Stimulated activated CD4-positive, alpha-beta T cell treated with anti-CD3 and anti-CD28 coated beads, Interleukin-12 subunit alpha, Interleukin-12 subunit beta, amount 100 ng/mL, for 4 hours (primary cell): ENCODE data around the gene SLC35G2.
"Not testable (repeated sequence)": the region's sequence is repeated elsewhere in the genome, so short reads cannot be mapped to it uniquely, and the experiment has no call there.

Experiments used
- DNase-seq: peaks from one replicate; pipeline ENCODE4 v3.0.0-alpha.2; 2020

Gene SLC35G2

GRCh38 chr3:136835813-136836510 is 17.0 kb downstream of the SLC35G2 start:
- no peak for DNase-seq

DNA sequence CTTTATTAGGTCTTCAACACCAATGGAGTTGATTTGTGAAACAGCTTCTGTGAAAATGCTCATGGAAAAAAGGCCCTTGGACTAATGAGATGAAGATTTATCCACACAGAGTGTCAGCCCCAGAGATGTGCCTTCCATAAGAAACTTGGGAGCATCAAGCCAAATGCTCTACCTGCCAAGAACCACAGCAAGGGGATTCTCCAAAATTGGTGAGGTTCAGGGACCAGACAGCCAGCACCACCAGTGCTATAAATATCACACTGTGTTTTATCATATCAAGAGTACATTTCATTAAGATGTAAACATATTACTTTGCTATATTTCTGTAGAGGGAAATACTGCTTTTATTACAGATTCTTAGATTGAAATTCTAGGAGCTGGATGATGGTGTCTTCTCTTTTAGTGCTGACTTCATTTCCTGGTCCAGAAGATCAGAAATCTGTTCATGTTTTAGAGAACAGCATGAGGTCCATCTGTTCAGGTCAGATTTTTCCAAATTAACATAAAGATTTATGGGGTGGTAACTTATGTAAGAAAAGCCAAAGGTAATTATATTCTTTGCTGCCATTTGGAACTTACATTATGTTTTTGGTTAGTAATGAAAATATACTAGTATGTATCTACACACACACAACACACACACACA is 17.7 kb downstream of the SLC35G2 start:
- DNase-seq: no peak

DNA sequence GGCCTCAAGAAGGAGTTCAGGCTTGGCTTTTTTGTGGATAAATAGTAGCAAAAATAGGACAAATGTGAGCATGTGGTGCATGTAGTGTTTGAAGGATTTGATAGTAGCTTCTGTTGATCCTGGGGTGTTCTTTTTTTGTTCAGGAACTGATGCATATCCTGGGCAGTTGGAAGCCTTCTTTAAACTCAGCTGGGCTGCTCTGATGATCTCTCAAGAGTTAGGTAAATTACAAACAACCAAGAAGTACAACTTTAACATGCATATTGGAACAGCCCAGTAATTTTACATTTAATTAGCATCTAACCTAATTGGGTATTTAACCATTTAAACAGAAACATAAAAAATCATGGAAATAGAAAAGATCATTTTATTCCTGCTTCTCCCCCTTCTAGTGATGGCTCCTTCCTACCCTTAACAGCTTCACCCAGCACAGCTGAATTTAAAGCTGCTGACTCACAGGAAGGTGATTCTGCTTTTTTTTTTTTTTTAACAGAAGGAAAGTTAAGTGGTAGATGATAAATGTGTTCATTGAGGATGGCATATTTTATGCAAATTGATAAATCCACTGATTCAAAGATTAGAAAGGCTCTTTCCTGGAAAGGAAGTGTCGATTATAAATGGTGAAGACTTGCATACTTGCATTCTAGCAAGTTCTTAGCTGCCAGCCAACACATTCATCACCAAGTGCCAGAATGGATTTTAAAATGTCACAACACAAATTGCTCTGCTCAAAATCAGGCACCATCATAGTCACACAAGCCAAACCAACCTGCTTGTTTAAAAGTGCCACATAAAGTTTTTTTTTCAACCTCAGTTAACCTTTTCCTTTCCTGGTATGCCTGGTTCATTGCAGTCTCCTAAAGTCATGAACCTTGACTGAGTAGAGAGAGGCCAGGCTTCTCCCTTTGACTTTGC is 20.0 kb downstream of the SLC35G2 start:
- no peak for DNase-seq

DNA sequence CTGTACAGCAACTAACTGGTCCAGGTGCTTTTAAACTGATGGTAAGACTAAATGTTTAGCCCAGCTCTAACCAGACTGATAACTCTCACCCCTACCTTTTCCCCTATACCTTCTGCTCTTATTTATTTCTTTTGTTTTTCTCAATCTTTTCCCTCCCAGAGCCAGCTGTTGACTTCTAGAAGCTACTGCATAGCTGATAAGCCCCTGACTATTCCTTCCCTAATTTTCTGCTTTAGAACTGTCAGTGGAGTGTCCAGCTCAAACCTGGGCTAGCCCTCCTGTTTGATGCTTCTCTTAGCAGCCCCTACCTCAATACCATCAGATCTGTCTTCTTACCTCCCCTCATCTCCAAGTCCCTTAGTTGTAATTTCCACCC is 20.6 kb downstream of the SLC35G2 start:
- DNase-seq: no peak

GRCh38 chr3:136840252-136840651 is 21.3 kb downstream of the SLC35G2 start:
- DNase-seq: no peak

DNA sequence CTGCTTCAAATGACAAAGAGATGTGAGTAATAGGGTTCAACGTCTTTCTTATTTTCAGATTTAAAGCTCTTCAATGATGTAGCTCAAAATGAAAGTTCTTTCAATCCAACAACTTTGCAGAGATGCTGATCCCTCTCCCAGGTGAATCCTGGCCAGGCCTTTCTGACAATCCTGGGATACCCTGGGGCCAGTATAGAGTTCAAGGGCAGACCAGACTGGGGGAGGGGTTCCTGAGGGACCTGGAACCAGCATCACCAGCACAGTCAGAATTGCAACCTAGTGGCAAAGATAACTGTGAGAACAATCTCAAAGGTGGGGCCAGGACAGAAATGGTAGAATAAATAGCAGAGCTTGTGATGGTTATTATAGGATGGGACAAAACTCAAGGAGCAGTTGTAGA is 23.4 kb downstream of the SLC35G2 start:
- DNase-seq: no peak

- no peak for DNase-seq
These were observed 25.8 kb downstream of the SLC35G2 start for GRCh38 chr3:136844724-136845123.

DNA sequence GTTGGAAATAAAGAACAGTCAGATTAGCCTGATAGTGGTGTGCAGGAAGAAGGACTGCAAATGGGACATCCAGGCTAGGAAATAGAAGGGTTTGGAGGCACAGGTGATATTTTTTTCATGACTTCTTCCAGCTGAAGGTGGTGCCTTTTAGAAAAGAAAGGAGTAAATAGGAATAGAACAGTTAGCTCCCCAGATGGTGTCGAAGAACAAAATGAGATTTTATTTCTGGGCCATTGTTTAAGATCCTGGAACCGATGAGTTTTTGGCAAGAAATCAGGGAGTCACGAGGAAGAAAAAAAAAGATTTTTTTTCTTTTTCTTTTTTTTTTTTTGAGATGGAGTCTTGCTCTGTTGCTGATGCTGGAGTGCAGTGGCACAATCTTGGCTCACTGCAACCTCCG is 33.3 kb downstream of the SLC35G2 start:
- DNase-seq: no peak

DNA sequence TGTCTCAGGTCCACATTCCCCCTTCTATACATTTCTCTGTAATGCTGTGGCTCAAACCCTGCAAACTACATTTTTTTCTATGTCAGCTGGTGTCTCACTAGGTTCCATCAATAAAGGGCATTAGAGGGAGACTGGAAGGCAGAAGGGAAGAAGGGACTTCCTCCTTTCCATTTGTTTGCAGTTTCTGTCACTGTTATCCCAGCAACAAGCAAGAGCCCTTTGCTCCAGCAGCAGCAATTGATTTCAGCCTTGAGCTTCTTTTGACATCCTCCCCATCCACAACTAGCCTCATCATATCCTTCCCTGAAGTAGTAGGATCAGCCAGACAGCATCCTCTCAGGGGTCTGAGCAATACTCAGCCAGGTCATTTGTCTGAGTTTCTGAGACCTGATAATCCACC is 37.7 kb downstream of the SLC35G2 start:
- DNase-seq: no peak

DNA sequence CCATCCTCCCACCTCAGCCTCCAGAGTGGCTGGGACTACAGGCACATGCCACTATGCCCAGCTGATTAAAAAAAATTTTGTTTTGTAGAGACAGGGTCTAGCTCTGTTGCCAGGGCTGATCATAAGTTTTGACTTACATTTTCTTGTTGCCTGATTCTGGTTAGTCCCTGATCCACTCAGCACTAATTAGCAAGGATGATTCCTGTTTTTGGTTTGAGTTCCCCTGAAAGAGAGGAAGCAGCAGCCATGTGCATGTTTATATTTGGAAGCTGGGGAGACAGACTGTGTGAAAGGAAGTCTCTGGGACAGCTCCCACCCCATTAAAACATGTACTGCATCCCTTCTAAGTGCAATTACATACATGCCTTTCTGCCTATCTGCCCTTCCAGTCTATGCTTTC is 39.5 kb downstream of the SLC35G2 start:
- DNase-seq: no peak

DNA sequence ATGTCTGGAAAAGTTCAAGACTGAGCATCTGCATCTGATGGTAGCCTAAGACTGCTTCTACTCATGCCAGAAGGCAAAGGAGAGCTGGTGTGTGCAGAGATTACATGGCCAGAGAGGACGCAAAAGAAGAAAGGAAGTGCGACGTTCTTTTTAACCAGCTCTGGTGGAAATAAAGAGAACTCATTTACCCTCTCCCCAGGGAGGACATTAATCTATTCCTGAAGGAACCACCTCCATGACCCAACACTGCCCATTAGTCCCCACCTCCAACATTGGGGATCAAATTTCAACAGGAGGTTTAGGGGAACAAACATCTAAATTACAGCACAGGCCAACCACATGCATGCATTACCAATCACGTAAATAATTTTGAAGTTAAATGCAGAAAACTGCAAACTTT is 41.6 kb downstream of the SLC35G2 start:
- no peak for DNase-seq

- peak; percentile 96 for DNase-seq
These were observed 43.1 kb downstream of the SLC35G2 start, which contains the start of gene NCK1 for GRCh38 chr3:136861890-136862616. TSS of gene NCK1 (plus strand) at chr3:136862208. CDS start at chr3:136928002, 65,794 bp downstream.

- DNase-seq: peak; percentile 27
These were observed 43.8 kb downstream of the SLC35G2 start for GRCh38 chr3:136862617-136863322.

GRCh38 chr3:136869282-136869681 is 50.4 kb downstream of the SLC35G2 start:
- DNase-seq: no peak

- not testable (repeated sequence) for DNase-seq
These were observed 53.3 kb downstream of the SLC35G2 start for GRCh38 chr3:136872258-136872657.

DNA sequence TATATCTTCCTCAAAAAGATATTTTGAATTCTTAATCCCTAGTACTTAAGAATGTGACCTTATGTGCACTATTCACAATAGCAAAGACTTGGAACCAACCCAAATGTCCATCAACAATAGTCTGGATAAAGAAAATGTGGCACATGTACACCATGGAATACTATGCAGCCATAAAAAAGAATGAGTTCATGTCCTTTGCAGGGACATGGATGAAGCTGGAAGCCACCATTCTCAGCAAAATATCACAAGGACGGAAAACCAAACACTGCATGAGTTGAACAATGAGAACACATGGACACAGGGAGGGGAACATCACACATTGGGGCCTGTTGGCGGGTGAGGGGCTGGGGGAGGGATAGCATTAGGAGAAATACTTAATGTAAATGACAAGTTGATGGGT is 60.6 kb downstream of the SLC35G2 start:
- not testable (repeated sequence) for DNase-seq

GRCh38 chr3:136882571-136882970 is 63.6 kb downstream of the SLC35G2 start:
- DNase-seq: no peak

DNA sequence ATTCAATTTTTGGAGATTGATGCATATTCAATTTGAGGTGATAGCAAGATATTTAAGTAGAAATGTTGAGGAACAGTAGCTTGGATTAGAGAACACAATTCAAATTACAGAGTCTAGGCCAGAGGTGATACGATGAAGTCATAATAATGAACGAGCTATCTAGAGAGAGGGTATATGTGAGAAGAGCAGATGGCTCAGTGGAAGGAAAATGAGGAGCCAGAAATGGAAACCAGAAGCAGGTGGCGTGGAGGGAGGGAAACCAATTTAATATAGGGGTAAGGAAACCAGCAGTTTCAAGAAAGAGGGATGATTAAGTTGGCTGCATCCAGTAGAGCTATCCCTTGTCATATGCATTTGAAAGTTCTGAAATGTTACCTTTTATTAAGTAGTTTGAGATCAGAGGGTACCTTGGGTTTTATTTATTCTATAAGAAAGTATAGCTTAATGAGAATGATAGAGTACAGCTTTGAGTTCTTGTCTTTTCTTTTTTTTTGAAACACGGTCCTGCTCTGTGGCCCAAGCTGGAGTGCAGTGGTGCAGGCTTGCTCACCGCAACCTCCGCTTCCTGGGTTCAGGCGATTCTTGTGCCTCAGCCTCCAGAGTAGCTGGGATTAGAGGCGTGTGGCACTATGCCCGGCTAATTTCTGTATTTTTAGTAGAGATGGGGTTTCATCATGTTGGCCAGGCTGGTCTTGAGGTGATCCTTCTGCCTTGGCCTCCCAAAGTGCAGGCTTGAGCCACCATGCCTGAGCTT is 65.2 kb downstream of the SLC35G2 start:
- DNase-seq: no peak

GRCh38 chr3:136885357-136886213 is 66.7 kb downstream of the SLC35G2 start:
- DNase-seq: no peak

- DNase-seq: no peak
These were observed 71.0 kb downstream of the SLC35G2 start for GRCh38 chr3:136889947-136890346.
